NCI-H345 (cell line): Measurements from ENCODE around the gene TTLL11.
"Not testable (repeated sequence)": the region's sequence is repeated elsewhere in the genome, so short reads cannot be mapped to it uniquely, and the experiment has no call there.

Source experiments
- DNase-seq: peaks from one replicate; lab custom pipeline; 2025; lab: John Stamatoyannopoulos, UW

The TTLL11 gene

DNA sequence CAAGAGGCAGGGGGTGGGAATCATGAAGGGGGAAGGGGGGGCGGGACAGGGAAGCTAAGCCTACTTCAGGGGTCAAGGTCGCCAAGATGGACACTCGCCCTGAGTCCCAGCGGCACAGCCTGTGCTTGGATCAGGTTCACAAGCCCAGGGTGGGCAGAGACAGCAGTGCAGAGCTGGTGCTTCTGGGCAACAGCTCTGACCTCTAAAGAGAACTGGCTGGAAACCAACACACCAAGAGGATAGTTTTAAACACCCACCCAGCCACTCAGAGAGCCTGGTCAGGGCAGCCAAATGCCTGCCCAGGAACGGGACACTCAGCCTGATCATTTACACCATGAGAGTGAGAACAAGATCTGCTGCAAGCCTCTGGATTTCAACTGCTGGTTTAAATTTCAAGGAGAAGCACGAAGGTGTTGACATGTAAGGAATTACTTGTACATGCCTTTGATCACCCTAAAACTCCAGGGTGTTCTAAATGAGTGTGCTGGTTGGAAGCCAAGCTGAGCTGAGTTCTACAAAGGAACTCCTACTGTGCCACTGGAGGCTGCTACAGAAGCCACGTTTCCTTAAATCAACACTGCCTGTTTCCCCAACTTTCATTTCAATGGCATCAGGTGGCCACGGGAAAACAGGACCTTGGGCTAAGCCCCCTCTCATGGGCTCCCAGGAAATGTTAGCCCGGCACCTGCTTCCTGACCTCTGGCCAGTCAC lies 91.5 kb downstream of the TTLL11 start:
- peak; percentile 41 for DNase-seq

DNA sequence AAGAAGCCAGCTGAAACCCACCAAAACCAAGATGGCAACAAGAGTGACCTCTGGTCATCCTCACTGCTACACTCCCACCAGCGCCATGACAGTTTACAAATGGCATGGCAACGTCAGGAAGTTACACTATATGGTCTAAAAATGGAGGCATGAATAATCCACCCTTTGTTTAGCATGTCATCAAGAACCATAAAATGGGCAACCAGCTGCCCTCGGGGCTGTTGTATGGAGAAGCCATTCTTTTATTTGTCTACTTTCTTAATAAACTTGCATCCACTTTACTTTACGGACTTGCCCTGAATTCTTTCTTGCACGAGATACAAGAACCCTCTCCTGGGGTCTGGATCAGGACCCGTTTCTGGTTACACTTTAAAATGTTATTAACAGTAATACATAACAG lies 92.6 kb downstream of the TTLL11 start:
- DNase-seq = not testable (repeated sequence)

DNA sequence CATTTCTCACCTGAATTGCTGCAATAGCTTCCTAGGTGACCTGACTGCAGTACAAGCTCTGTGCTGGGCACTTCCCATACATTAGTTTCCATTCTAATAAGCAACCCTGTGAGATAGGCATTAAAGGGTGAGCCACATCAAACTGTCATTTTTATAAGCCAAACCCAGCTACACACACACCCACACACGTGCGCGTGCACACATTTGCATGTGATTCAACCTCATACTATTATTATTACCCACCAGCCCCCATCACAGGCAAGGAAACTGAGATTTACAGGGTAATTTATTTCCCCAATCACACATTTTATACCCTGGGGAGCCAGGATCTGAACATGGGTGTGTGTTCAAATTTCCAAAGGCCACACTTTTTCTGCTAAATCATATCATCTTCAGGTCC lies 93.6 kb downstream of the TTLL11 start:
- DNase-seq = no peak

DNA sequence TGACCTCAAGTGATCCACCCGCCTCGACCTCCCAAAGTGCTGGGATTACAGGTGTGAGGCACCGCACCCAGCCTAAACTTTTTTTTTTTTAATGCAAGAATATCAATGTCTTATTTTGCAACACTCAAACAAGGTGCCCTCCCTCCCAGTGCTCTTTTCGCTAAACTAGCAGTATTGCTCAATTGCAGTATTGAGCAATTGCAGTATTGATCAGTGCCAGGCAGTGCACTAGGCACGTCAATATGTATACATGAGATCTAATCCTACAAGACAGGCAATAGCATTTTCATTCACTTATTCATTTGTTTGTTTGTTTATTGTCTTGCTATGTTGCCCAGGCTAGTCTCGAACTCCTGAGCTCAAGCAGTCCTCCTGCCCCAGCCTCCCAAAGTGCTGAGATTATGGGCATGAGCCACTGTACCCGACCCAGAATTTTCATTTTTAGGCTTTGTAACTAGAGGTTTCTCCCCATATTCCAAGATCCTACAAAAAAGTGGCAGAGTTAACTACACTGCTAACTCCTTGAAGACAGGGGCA lies 94.5 kb downstream of the TTLL11 start:
- no peak for DNase-seq

DNA sequence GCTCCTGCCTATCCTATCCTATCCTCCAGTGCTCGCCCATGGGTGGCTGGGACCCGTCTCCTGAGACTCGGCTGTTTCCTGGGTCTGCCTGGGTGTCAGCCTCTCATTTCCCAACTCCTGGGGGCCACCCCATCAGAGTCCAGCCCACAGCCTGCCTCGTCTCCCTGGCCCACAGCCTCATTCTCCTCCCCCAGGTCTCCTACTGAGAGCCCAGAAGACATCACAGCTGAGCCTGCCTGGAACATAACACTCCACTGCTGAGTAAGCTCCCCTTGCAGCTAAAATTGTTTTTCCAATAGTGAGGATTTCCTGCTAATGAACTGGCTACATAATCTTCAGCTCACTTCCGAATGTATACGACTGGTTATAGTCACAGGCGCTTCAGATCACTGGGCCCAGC lies 95.3 kb downstream of the TTLL11 start:
- DNase-seq = no peak

DNA sequence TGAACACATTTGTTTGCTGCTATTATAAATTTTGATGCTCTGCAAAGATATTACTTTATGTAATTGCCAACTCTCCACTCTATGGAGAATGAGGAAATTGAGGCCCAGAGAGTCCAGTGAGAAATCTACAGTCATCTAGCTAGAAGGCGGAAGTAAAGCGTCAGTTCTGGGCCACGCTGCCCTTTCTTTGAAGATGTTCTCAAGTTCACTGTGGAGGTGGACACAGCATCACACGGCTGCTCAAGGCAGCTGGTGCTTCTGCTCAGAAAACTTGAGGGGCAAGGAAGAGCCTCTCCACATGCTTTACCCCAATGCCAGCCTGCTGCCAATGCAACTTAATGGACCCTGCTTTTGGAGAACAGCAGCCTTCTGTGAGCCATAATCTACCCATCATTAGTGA lies 96.3 kb downstream of the TTLL11 start:
- DNase-seq = no peak

DNA sequence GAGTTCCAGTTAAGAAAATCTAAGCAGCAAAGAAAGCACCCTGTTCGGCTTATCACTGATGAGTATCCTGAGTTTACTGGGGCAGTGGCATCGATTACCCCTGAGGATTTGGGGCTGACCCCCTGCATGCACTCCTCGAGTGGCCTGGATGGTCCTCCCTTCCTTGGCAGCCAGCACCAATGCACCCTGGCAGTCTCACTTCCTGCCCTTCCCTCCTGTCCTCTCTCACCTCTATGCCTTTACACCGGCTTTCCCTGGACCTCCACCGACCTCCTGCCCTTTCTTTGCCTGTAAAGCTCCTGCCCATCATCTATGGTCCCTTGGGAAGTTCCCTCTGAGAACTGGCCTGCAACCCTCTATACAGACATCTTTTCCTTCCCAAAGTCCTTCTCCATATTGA lies 97.1 kb downstream of the TTLL11 start:
- DNase-seq = no peak

DNA sequence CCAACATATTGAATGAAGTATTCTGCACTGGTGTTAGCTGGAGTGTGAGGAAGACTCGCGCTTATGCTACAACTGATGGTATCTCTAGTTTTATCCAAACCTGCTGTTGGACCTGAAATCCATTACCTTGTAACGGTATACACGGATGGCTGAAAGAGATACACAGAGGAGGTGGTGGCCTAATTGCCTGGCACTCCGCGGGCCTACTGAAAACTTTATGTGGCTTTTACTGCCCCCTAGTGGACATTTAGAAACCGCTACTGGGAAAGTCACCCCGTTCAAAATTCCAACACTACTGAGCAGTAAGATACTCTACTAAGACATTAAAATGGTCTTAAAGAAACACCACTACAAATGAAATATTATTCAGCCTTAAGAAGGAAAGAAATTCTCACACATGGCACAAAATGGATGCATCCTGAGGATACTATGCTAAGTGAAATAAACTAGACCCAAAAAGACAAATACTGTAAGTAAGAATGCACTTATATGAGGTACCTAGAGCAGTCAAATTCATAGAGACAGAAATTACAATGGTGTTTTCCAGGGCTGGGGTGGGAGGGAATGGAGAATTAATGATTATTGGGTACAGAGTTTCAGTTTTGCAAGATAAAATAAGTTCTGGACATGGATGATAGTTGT lies 100.4 kb downstream of the TTLL11 start:
- DNase-seq = peak; percentile 72

DNA sequence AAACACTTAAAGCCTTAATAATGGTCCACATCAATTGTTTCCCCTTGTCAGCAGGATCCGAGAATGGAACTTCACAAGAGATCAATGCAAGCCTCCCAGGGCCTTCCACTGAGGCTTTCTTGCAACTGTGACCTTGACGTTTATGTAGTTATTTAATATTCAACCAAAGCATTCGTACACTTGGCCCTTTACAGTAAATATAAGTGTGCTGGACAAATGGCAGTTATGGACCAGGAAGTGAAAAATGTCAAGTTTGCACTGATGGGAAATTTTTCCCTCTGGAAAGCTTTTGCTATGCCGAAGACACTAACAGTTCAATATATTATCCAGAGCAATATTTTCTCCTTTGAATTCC lies 101.8 kb downstream of the TTLL11 start:
- DNase-seq = no peak

DNA sequence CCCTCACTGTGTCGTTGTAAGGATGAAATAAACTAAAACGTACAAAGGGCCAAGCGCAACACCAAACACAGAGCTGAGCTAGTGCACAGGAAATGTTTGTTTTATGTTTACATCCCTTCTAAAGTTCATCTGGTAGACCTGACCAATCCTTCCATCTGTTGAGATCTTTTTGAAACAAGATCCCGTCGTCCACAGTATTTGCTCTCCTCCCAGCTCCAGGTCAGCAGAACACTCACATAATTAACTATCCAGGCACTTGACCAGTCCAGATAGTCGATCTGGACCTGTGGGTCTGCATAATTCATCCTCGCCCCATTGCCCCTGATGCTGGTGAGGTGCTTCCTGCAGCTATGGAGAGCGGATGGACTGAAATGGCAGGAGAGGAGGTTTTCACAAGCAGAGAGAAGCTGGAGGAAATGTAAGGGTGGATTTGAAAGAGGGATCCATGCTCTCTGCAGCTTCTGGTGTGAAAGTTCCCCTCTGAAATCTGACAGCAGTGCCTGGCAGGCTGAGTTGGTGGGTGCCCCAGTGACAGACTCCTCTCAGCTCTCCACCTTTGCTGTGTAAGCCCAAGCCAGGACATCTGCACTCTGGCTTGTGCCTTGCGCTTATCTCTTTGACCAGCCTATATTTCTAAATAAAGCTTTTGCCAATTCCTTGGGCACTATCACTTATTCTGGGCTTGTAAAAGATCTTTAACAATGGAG lies 102.4 kb downstream of the TTLL11 start:
- DNase-seq = no peak

DNA sequence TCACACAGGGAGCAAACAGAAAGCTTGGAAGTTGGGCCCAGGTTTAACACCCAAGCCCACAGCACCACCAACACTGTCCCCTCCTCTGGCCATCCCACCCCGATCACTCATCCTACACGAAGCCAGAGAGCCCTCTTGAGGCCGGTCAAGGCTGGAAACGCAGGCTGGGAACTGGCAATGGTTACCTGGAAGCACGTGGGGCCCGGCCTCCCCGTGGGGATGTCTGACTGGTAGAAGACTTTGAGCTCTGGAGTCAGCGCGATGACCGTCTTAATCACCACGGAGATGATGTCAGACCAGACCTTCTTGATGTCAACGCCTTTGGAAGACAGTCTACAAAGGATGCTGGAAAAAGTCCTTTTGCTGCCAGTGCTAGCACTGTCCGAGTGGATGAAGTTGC lies 104.1 kb downstream of the TTLL11 start:
- no peak for DNase-seq

DNA sequence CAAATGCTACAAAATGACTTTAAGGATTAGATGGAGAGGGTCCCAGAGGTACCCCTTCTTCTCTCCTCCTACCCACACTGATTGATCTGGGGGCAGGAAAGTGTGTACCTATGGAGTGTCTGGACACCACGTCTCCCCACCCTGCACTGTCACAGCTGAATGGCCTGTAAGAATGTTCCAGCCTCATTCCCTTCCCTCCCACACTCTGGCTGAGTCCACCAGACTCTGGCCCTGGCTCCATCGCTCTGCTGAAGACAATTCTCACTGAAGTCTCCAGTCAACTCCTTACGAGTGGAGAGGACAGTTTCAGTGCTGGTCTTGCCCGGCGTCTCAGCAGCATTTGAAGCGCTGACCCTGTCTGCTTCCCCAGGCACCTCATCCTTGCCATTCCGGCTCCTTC lies 105.8 kb downstream of the TTLL11 start:
- no peak for DNase-seq

DNA sequence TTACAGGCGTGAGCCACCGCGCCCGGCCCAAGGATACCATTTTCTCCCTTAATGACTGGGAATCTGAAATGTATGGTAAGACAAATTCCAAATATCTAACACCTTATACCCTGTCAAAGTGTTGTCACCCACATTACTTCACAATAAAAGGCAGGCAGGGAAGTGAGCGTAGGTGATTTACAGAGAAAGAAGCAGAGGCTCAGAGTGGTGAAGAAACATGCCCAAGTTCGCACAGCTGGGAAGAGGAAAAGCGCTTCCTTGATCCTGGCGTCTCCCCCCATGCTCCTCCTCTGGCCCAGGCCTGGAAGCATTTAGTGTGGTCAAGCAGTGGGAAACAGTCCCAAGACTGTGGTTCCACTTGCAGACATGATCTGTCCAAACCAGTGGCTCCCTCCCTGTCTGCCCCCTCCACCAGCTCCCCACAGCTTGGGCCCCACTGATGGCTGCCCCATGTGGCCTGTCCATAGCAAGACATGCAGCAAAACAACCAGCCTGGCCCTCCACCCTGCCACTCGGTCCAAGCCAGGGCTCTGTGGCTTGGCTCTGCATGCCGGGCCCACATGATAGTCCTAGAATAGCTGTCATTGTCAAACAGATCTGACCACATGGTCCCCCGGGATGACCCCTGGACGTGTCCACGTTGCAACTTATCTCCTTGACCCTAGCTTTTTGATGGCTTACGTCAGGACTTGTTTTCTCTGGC lies 107.2 kb downstream of the TTLL11 start:
- DNase-seq = no peak

DNA sequence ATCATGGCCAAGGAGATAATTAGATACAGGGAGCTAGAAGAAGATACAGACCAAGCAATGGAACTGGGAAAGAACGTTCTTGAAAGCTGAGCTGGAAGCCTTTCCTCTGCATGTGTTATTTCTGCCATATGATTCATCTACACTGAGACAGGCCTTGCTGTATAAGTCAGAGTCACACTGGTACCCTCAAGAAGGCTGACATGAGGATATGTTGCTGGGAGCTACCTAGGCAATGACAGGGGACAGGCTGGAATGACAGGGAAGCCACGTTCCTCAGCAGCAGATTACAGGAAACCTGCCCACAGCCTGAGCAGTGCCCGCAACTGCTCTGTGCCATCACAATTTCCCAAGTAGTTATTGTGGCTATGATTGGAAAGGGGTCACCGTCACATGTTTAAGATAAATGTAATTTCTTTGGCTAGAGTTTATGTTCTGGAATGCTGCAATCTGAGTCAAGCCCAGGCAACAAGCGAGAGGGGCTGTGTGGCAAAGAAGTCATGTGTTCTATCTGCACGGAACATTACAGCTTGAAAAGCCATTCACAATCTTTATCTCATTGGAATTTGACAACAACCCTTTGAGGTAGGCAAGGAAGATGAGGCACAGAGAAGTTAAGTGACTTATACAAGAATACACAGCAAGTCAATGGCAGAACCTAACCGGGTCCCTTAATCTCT lies 108.2 kb downstream of the TTLL11 start:
- no peak for DNase-seq

DNA sequence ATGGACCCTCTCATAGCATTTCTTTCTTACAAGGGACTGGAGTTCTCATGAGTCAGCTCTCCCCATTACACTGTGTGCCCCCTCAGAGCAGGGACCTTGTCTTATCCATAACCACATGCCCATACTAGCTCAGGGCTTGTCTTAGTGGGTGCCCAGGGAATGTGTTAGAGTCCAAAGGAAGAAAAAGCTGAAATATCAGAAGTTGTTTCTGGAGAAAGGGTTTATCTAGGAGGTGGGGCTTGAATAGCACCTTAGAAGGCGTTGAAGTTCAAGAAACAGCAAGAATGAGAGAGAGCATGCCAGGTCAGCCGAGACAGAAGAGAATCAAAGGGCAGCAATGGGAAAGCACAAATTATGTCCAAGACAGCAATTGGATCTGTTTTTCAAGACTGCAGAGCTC lies 109.4 kb downstream of the TTLL11 start:
- DNase-seq = no peak

DNA sequence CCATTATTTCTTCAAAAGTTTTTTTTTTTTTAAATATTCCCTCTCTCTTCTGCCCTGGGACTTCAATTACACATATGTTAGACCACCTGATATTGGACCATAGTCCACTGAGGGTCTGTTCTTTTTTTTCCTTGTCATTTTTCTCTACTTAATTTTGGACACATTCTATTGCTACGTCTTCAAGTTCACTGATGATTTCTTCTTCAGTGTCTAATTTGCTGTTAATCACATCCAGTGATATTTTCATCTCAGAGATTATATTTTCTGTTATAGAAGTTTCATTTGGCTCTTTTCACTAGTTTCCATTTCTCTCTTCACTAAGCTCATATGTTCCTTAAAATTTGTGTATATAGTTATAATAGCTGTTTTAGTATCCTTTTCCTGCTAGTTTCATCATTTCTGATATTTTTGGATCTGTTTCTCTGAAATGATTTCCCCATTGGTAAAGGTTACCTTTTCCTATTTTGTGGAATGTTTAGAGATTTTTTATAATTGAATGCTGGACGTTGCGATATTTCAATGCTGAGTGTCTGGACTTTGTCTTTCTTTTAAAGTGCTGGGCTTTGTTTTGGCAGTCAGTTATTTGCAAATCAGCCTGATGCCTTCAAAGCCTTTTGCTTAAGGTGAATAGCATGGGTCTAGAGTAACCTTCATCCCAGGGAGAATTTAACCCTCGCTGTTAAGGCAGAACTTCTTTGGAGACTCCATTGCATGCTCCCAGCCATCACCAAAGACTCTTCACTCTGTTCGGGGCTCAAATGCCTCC lies 111.8 kb downstream of the TTLL11 start:
- no peak for DNase-seq

DNA sequence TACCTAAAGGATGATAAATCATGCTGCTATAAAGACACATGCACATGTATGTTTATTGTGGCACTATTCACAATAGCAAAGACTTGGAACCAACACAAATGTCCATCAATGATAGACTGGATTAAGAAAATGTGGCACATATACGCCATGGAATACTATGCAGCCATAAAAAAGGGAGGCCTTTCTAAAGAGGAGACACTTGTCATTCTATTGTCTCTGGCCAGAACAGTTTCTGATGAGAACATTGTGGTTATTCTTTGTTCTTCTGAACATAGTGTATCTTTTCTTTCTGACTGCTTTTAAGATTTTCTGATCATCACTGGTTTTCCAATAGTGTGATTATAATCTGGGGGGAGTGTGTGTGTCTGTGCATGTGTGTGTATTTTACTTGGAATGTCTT lies 112.4 kb downstream of the TTLL11 start:
- not testable (repeated sequence) for DNase-seq

DNA sequence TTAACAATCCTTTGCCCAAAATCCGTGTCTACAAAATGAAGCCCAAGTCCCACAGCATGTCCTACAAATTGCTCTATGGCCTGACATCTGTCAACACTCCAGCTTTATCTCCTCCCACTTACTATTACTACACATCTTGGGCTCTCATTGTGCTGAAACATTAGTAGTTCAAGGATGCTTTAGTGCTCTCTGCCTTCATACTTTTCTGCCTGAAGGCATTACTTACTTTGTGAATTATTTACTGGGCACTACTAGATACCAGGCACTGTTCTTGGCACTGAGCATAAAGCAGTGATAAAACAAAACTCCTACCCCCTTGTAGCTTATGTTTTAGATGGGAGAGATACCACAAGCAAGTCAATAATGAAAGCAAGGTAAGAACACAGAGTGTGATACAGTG lies 113.4 kb downstream of the TTLL11 start:
- DNase-seq = no peak

DNA sequence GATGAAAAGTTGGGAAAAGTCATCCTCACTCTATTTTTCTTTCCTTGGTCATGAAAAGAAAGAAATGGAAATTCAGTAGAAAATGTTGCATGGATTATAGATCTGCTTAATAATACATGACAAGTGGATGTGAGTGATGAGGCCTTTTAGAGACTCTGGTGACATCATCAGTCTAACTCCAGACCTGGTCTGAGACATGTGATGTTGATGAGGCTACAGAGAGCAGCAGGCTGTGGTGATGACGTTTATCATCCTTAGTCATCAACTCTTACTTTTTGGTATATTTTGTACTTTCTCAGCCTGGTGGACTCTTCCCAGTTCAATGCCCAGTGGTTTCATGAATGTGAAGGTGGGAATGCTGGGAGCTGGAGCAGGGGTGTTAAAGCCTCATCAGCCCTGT lies 116.4 kb downstream of the TTLL11 start:
- DNase-seq = no peak

DNA sequence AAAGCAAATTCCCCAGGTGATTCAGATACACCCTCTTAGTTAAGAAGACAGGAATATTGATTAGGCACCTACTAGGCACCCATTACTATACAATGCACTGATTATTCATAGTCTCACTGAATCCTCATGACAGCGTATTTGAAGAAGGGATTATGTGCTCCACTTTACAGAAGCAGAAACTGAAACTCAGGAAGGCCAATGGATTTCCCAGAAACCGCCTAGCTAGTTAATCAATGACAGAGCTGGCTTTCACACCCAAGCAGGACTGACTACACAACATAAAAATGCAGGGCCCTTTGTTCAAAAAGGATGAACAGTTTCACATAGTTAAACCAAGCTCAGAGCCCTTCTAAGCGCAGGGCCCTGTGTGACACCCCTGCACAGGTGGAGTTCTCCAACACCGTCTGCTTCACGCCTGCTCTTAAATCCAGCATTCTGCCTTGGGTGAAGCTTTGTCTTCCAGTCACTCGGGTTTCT lies 117.3 kb downstream of the TTLL11 start:
- no peak for DNase-seq

DNA sequence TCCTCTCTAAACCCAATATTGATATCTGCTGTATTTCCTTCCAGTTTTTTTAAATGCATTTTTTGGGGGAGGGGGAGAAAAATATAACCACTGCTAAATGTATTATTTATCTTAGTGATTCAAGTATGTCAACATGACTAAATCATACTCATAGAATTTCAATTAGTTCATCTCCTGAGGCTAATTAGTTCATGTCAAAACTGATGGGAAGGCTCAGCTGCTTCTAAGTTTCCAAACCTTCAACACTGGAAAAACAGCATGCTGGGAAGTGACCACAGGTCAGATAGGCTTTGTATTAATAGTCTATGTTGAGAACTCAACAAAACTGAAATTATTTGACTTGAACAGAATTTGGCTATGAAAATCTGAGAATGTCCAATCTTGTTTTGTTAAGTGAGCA lies 118.7 kb downstream of the TTLL11 start:
- no peak for DNase-seq
